SK-N-SH (cell line): Measurements from ENCODE around the gene GHRHR.

Experiments used
- CTCF ChIP-seq: fragments of 200-600 bp; sonication (generic); IDR thresholded peaks from 2 replicates; pipeline ENCODE4 v1.6.1; 2017; ENCODE audit warnings: antibody characterized with exemption, mild to moderate bottlenecking, moderate library complexity
- TAF1 ChIP-seq: IDR thresholded peaks from 2 replicates; pipeline ENCODE4 v1.6.1; 2012; ENCODE audit warnings: low read depth, mild to moderate bottlenecking, low read length, moderate library complexity, borderline replicate concordance
- USF2 ChIP-seq: fragments of 150-350 bp; IDR thresholded peaks from 2 replicates; pipeline ENCODE4 v1.6.1; 2017; ENCODE audit warnings: antibody characterized with exemption, low read length, low read depth, borderline replicate concordance
- TF ChIP-seq, protein P1 (sequence below): IDR thresholded peaks from 2 replicates; pipeline ENCODE4 v1.6.1; 2012; ENCODE audit warnings: mild to moderate bottlenecking, low read depth, low read length, moderate library complexity

GRCh38 chr7:30975256-30975899 lies 11.6 kb downstream of the GHRHR start:
- TF ChIP-seq, protein P1, sequence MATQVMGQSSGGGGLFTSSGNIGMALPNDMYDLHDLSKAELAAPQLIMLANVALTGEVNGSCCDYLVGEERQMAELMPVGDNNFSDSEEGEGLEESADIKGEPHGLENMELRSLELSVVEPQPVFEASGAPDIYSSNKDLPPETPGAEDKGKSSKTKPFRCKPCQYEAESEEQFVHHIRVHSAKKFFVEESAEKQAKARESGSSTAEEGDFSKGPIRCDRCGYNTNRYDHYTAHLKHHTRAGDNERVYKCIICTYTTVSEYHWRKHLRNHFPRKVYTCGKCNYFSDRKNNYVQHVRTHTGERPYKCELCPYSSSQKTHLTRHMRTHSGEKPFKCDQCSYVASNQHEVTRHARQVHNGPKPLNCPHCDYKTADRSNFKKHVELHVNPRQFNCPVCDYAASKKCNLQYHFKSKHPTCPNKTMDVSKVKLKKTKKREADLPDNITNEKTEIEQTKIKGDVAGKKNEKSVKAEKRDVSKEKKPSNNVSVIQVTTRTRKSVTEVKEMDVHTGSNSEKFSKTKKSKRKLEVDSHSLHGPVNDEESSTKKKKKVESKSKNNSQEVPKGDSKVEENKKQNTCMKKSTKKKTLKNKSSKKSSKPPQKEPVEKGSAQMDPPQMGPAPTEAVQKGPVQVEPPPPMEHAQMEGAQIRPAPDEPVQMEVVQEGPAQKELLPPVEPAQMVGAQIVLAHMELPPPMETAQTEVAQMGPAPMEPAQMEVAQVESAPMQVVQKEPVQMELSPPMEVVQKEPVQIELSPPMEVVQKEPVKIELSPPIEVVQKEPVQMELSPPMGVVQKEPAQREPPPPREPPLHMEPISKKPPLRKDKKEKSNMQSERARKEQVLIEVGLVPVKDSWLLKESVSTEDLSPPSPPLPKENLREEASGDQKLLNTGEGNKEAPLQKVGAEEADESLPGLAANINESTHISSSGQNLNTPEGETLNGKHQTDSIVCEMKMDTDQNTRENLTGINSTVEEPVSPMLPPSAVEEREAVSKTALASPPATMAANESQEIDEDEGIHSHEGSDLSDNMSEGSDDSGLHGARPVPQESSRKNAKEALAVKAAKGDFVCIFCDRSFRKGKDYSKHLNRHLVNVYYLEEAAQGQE, result no peak
- no peak for TF ChIP-seq CTCF
- TF ChIP-seq TAF1, result no peak
- no peak for TF ChIP-seq USF2
